Measurements from ENCODE around the gene MS4A4A. TPM values are rescaled to one million over a fixed set of nuclear protein-coding genes. Genes with fewer than 3 reads are reported as not detected.

MS4A4A gene
- total and polyA plus RNA-seq, 9 of the 15 experiments (the other 6 are each of a cell fraction or from before 2014, with no cell fraction given), result 0.77 to 41.4 (median 10.1) TPM

- Histone ChIP-seq H3K4me3 (no peak overlapping the region), H3K4me1 (replicated peaks in 1 of 2; ENCODE audit: control insufficient read depth in 2 of 2, insufficient read depth in 2 of 2, low read length in 2 of 2) (no peaks in the 10 kb centered on the region; a peak in 1 of 5 replicates), H3K4me2 (ENCODE audit: insufficient read depth, low read length) (no peak overlapping the region), H3K27me3 (ENCODE audit: control insufficient read depth in 2 of 2, insufficient read depth in 2 of 2, low read length in 2 of 2) (peaks cover 0 to 6% of the 10 kb centered on the region in 2 experiments; a peak in 1 of 5 replicates), H3K9me1 (ENCODE audit: control insufficient read depth, insufficient read depth, low read length) (no peaks in the 10 kb centered on the region), H4K20me1 (replicated peaks; ENCODE audit: control insufficient read depth, insufficient read depth, low read length) (no peaks in the 10 kb centered on the region), H3K27ac (ENCODE audit: extremely low read depth, low read depth, low read length) (no peak overlapping the region), H3K36me3 (ENCODE audit: control insufficient read depth, insufficient read depth, low read length) (no peaks in the 10 kb centered on the region), H3K9me3 (replicated peaks; ENCODE audit: control insufficient read depth, insufficient read depth, low read depth, low read length) (no peaks in the 10 kb centered on the region), H3K79me2 (ENCODE audit: control insufficient read depth, insufficient read depth, low read length) (no peaks in the 10 kb centered on the region), H2AFZ (ENCODE audit: low read depth, low read length) (no peak overlapping the region; the same call in 1 of the 2 replicates), H3K9ac (ENCODE audit: insufficient read depth in 1 of 2, low read depth in 2 of 2, low read length in 2 of 2) (no peak overlapping the region)
- ATAC-seq (peak; percentile 76), FAIRE-seq (peak; percentile 52), DNase-seq (ENCODE audit: extremely low read depth in 1 of 4, low spot score in 3 of 4) (peak; percentile 52 to 62 (median 58))
- ChIA-PET CTCF (ENCODE audit: low intra/inter-chr PET ratio) (no interaction called here), POLR2A (interaction anchor here (0.7 kb wide), 1 partner anchor 468 kb away, joined by 3 read pairs; no protein-coding TSS in a partner anchor)
- no TSS peak for BruUV-seq (replicated peaks)
- 4% methylated on average over 4 of the region's 4 CpGs for WGBS (ENCODE audit: insufficient coverage, low coverage, missing lambda C conversion rate)
- intact Hi-C loops (cut with micrococcal nuclease), result loop anchor here (2.0 to 10.0 kb wide), 4 partner anchors 77 to 489 kb away; partner anchors contain the start of gene MS4A15
- in situ Hi-C loops (cut with MboI), result no loop called here
- TF ChIP-seq DEAF1 (CRISPR knock-in tag; IDR thresholded peaks at IDR 0.05), result peak; percentile 42; the same call in 1 of the 2 replicates
- TF ChIP-seq, protein P1, sequence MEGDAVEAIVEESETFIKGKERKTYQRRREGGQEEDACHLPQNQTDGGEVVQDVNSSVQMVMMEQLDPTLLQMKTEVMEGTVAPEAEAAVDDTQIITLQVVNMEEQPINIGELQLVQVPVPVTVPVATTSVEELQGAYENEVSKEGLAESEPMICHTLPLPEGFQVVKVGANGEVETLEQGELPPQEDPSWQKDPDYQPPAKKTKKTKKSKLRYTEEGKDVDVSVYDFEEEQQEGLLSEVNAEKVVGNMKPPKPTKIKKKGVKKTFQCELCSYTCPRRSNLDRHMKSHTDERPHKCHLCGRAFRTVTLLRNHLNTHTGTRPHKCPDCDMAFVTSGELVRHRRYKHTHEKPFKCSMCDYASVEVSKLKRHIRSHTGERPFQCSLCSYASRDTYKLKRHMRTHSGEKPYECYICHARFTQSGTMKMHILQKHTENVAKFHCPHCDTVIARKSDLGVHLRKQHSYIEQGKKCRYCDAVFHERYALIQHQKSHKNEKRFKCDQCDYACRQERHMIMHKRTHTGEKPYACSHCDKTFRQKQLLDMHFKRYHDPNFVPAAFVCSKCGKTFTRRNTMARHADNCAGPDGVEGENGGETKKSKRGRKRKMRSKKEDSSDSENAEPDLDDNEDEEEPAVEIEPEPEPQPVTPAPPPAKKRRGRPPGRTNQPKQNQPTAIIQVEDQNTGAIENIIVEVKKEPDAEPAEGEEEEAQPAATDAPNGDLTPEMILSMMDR (IDR thresholded peaks at IDR 0.05 in 2 of 3, conservative IDR thresholded peaks at IDR 0.05 in 1 of 3; ENCODE audit: insufficient read depth in 2 of 3, low read depth in 1 of 3, low read length in 3 of 3), result peak; percentile 58 to 81 (median 76); a peak in 5 of 6 replicates
- TF ChIP-seq RAD21 (CRISPR knock-in tag; conservative IDR thresholded peaks at IDR 0.05 in 1 of 2, IDR thresholded peaks at IDR 0.05 in 1 of 2), result peak; percentile 69 to 82
- no peak for TF ChIP-seq HDGF (IDR thresholded peaks at IDR 0.05)
- TF ChIP-seq FIP1L1 (IDR thresholded peaks at IDR 0.05; ENCODE audit: low read depth, low read length, poor library complexity, severe bottlenecking), result no peak
- no peak for TF ChIP-seq ZNF212 (CRISPR knock-in tag; IDR thresholded peaks at IDR 0.05)
- peak; percentile 51; the same call in 1 of the 2 replicates for TF ChIP-seq REST (IDR thresholded peaks at IDR 0.05; ENCODE audit: borderline replicate concordance)
- no peak for TF ChIP-seq REST (CRISPR knock-in tag; IDR thresholded peaks at IDR 0.05; ENCODE audit: low read depth)
These were observed 14.9 kb upstream of the MS4A4A start for GRCh38 chr11:60265373-60266214.
